GM12878 (cell line): ENCODE data around the gene THSD4. TPM values are rescaled to one million over a fixed set of nuclear protein-coding genes. Genes with fewer than 3 reads are reported as not detected.

Experiments
- MEF2A ChIP-seq: IDR thresholded peaks from 2 replicates; pipeline ENCODE4 v1.6.1; 2011; ENCODE audit warnings: low read depth, mild to moderate bottlenecking, low read length, moderate library complexity; ENCODE audit not compliant: insufficient read depth
- RELA ChIP-seq: fragments of 450-650 bp; IDR thresholded peaks from 2 replicates; pipeline ENCODE4 v1.8.0; 2014; ENCODE audit warnings: borderline replicate concordance; ENCODE audit not compliant: partially characterized antibody
- SUPT20H ChIP-seq: IDR thresholded peaks from 2 replicates; pipeline ENCODE4 v1.6.1; 2011; ENCODE audit warnings: low read depth, mild to moderate bottlenecking, low read length, moderate library complexity, borderline replicate concordance; ENCODE audit not compliant: control insufficient read depth
- polyA plus RNA-seq, 11 experiments: library from polyadenylated mRNA; depleted of rRNA in 4 of 11; unstranded in 6 of 11; stranded (reverse) in 5 of 11; fragments of >200 nt; fragmentation: Nextera tagmentation in 4 of 11; fragmentation: Illumina TruSeq in 1 of 11; extraction: Ambion mirVana in 4 of 11; extraction: Trizol in 1 of 11; gene quantifications; 1 replicate in 1 of 11; 2 replicates in 10 of 11; pipeline versions ENCODE4 v1.2.1 to v1.2.3, GENCODE V29; 2011 to 2016; ENCODE audit warnings: inconsistent platforms in 2 of 11, missing spikeins in 2 of 11, low read depth in 1 of 11
- total RNA-seq, 4 experiments: library from RNA; depleted of rRNA in 3 of 4; stranded (reverse); fragments of >200 nt in 3 of 4; fragmentation: Illumina TruSeq in 1 of 4; extraction: Trizol in 1 of 4; gene quantifications; 2 replicates each; pipeline versions ENCODE4 v1.2.1 to v1.2.3, GENCODE V29; 2013 to 2021
- TF ChIP-seq, protein P1 (sequence below): fragments of 450-650 bp; IDR thresholded peaks from 2 replicates; pipeline ENCODE4 v1.6.1; 2017; ENCODE audit warnings: mild to moderate bottlenecking
- TF ChIP-seq, protein P2 (sequence below): fragments of 450-650 bp; IDR thresholded peaks from 2 replicates; pipeline ENCODE4 v1.6.1; 2017; ENCODE audit warnings: antibody characterized with exemption, mild to moderate bottlenecking, moderate library complexity
- TF ChIP-seq, protein P3 (sequence below): fragments of 450-650 bp; formaldehyde crosslinking; IDR thresholded peaks from 2 replicates; pipeline ENCODE4 v1.4.0; 2020; ENCODE audit warnings: mild to moderate bottlenecking, moderate library complexity

THSD4 gene
- total and polyA plus RNA-seq, 10 of the 15 experiments (the other 5 are each of a cell fraction or from before 2014, with no cell fraction given): 0.04 to 0.13 (median 0.05) TPM; not detected in 7

DNA sequence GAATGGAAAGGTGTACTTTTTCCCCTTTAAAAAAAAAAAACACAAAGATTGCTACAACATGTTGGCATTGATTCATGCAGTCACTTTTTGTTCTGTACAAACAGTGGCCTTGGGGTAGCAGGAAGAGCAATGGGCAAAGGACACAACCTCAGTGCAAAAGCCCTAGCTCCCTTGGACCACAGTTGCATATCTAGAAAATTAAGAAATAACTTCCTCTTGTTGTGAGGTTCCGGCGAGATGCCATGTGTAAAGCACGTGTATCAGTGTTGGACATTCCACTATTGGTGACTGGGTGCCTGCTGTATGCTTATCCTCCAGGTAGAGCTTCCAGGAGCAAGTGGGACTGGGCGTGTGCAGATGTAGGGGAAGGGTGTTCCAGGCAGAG lies 164.5 kb downstream of the THSD4 start (continued):
- TF ChIP-seq, protein P1, sequence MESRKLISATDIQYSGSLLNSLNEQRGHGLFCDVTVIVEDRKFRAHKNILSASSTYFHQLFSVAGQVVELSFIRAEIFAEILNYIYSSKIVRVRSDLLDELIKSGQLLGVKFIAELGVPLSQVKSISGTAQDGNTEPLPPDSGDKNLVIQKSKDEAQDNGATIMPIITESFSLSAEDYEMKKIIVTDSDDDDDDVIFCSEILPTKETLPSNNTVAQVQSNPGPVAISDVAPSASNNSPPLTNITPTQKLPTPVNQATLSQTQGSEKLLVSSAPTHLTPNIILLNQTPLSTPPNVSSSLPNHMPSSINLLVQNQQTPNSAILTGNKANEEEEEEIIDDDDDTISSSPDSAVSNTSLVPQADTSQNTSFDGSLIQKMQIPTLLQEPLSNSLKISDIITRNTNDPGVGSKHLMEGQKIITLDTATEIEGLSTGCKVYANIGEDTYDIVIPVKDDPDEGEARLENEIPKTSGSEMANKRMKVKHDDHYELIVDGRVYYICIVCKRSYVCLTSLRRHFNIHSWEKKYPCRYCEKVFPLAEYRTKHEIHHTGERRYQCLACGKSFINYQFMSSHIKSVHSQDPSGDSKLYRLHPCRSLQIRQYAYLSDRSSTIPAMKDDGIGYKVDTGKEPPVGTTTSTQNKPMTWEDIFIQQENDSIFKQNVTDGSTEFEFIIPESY: no peak
- TF ChIP-seq, protein P2, sequence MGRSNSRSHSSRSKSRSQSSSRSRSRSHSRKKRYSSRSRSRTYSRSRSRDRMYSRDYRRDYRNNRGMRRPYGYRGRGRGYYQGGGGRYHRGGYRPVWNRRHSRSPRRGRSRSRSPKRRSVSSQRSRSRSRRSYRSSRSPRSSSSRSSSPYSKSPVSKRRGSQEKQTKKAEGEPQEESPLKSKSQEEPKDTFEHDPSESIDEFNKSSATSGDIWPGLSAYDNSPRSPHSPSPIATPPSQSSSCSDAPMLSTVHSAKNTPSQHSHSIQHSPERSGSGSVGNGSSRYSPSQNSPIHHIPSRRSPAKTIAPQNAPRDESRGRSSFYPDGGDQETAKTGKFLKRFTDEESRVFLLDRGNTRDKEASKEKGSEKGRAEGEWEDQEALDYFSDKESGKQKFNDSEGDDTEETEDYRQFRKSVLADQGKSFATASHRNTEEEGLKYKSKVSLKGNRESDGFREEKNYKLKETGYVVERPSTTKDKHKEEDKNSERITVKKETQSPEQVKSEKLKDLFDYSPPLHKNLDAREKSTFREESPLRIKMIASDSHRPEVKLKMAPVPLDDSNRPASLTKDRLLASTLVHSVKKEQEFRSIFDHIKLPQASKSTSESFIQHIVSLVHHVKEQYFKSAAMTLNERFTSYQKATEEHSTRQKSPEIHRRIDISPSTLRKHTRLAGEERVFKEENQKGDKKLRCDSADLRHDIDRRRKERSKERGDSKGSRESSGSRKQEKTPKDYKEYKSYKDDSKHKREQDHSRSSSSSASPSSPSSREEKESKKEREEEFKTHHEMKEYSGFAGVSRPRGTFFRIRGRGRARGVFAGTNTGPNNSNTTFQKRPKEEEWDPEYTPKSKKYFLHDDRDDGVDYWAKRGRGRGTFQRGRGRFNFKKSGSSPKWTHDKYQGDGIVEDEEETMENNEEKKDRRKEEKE: no peak
- no peak for TF ChIP-seq SUPT20H
- TF ChIP-seq MEF2A: no peak
- TF ChIP-seq, protein P3, sequence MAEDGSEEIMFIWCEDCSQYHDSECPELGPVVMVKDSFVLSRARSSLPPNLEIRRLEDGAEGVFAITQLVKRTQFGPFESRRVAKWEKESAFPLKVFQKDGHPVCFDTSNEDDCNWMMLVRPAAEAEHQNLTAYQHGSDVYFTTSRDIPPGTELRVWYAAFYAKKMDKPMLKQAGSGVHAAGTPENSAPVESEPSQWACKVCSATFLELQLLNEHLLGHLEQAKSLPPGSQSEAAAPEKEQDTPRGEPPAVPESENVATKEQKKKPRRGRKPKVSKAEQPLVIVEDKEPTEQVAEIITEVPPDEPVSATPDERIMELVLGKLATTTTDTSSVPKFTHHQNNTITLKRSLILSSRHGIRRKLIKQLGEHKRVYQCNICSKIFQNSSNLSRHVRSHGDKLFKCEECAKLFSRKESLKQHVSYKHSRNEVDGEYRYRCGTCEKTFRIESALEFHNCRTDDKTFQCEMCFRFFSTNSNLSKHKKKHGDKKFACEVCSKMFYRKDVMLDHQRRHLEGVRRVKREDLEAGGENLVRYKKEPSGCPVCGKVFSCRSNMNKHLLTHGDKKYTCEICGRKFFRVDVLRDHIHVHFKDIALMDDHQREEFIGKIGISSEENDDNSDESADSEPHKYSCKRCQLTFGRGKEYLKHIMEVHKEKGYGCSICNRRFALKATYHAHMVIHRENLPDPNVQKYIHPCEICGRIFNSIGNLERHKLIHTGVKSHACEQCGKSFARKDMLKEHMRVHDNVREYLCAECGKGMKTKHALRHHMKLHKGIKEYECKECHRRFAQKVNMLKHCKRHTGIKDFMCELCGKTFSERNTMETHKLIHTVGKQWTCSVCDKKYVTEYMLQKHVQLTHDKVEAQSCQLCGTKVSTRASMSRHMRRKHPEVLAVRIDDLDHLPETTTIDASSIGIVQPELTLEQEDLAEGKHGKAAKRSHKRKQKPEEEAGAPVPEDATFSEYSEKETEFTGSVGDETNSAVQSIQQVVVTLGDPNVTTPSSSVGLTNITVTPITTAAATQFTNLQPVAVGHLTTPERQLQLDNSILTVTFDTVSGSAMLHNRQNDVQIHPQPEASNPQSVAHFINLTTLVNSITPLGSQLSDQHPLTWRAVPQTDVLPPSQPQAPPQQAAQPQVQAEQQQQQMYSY (CRISPR knock-in tag): no peak
- TF ChIP-seq RELA: no peak
